HG02610 (cell line): ENCODE data around the gene SERPINE2.

ENCODE experiments used
- ATAC-seq: cut with Tn5 transposase; IDR thresholded peaks from one replicate; pipeline ENCODE4 v1.9.1; 2021; ENCODE audit warnings: mild to moderate bottlenecking, moderate library complexity; ENCODE audit not compliant: unreplicated experiment

The SERPINE2 gene

GRCh38 chr2:223979730-223980396 lies 59.2 kb downstream of the SERPINE2 start:
- no peak for ATAC-seq

GRCh38 chr2:223978451-223978850 lies 60.6 kb downstream of the SERPINE2 start:
- ATAC-seq: no peak

DNA sequence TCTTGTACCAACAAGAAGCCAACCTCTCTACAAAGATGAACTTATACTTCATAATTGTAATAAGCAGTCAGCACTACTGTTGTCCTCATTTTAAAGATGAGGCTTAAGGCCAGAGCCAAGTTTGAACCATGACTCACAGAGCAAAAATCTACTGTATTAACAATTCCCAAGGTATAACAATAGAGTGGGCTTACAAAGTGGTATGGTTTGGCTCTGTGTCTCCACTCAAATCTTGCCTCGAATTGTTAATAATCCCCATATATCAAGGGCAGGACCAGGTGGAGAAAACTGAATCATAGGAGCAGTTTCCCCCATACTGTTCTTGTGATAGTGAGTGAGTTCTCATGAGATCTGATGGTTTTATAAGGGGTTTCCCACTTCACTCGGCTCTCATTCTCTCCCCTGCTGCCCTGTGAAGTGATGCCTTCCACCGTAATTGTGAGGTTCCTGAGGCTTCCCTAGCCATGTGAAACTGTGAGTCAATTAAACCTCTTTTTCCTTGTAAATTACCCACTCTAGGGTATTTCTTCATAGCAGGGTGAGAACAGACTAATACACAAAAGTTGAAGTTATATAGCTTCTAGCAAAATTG lies 62.4 kb downstream of the SERPINE2 start:
- no peak for ATAC-seq

DNA sequence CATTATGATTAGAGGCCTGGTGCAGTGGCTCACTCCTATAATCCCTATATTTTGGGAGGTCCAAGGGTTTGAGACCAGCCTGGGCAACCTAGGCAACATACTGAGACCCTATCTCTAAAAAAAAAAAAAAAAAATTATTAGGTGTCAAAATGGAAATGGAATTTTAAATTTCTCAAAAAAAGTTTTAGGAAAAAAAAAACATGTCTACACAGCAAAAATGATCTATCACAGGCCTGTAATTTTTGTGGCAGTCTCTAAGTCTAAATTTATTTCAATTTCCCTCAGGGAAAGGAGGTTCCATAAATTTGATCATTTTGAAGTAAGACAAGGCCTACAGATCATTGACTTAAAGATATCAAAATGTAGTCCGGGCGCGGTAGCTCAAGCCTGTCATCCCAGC lies 65.5 kb downstream of the SERPINE2 start:
- ATAC-seq: no peak

GRCh38 chr2:223972656-223973102 lies 66.4 kb downstream of the SERPINE2 start:
- no peak for ATAC-seq

- ATAC-seq: no peak
These were observed 67.4 kb downstream of the SERPINE2 start for GRCh38 chr2:223971731-223972130.

- ATAC-seq: peak; percentile 53
These were observed 68.5 kb downstream of the SERPINE2 start for GRCh38 chr2:223970343-223971128.

- ATAC-seq: peak; percentile 19
These were observed 69.2 kb downstream of the SERPINE2 start for GRCh38 chr2:223969856-223970255.

DNA sequence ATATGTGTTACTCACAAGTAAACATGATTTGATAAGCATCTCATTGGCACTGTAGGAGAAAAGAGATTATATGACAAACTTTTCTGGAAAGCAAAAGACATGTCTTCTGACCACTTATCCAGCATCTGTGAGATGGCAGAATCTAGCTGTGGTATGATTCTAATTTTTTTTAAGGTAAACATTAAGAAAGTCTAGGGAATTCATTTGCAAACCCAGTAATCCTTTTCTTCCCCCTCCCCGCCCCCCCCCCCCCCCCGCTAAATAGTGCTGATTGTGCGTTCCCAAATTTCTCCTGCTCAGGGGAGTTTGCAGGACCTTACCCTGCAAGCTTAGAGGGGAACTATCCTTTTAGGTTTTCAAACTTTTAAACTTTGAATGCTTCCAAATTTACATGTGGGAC lies 69.8 kb downstream of the SERPINE2 start:
- no peak for ATAC-seq

GRCh38 chr2:223967981-223968380 lies 71.1 kb downstream of the SERPINE2 start:
- no peak for ATAC-seq

GRCh38 chr2:223959688-223960087 lies 79.4 kb downstream of the SERPINE2 start:
- ATAC-seq: no peak

DNA sequence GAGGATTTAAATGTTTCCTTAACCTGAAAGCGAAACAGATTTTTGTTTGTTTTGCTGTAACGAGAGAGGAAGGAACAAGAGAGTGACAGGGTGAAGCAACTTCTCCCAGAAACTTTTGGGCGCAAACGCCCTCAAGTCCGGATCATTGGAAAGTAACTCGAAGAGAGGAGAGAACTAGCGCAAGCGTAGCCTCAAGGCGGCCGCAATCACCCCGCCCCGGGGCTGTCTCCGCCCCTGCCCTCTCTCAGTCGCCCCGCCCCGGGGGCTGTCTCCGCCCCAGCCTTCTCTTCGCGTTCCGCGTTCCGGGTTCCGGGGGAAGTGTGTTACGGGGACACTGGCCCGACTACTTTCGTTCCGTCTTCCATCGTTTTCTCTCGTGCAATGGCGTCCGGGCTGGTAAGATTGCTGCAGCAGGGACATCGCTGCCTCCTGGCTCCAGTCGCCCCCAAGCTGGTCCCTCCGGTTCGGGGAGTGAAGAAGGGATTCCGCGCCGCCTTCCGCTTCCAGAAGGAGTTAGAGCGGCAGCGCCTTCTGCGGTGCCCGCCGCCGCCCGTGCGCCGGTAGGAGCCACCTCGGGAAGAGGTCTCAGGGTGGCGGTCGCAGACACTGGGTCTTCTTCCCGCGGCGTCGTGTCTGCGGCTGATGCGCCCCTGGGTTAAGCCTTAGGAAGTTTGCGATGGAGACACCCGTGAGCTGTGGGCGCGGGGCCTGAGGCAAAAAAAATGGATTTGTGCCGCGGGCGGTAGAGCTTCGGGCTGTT lies 81.8 kb downstream of the SERPINE2 start, which contains the start of gene MRPL44:
TSS of gene MRPL44 (plus strand) at position 372 of the 760 bp plus-strand sequence. CDS start at position 382, 10 bp downstream.
- peak; percentile 85 for ATAC-seq

- peak; percentile 58 for ATAC-seq
These were observed 82.8 kb downstream of the SERPINE2 start for GRCh38 chr2:223956300-223956699.

DNA sequence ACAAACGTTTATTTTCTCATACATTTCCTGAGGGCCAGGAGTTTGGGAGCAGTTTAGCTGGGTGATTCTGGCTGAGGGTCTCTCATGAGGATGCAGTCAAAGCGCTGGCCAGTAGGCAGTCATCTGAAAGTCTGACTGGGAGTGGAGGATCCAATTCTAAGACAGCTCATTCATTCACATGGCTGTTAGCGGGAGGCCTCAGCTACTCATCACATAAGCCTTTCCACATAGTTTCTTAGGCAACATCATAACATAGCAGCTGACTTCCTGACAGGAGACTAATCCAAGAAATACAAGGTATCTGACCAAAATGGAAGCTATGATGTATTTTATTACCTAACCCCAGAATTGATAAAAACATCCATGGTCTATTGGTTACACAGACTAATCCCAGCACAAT lies 84.7 kb downstream of the SERPINE2 start:
- no peak for ATAC-seq

DNA sequence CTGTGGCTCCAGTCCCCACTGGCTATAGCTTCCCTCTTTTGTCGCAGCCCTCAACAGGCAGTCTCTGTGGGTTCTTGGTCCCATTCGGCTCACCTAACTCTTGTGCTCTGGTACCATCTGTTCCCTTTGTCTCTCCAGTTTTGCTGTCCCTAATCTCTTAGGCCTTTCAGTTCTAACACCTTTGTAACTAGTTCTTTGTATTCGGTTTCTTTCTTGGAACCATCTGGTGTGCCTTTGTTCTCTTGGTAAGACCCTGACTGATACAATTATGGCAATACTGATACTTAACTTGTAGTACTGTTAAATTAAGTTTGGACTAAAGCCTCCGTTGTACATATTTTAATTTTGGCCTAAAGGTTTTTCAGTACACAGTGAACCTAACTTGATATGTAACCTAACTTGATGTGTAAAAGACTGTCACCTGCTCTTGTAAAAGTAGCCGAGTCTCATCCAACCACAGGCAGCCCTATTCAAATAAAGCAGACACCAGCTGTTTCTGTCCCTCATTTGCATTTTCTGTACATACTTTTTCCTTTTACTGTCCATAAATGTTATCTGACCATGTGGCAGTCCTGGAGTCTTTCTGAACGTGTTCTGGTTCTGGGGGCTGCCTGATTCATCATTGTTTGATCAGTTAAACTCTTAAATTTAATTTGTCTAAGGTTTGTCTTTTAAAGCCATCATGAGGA lies 86.7 kb downstream of the SERPINE2 start:
- peak; percentile 51 for ATAC-seq

DNA sequence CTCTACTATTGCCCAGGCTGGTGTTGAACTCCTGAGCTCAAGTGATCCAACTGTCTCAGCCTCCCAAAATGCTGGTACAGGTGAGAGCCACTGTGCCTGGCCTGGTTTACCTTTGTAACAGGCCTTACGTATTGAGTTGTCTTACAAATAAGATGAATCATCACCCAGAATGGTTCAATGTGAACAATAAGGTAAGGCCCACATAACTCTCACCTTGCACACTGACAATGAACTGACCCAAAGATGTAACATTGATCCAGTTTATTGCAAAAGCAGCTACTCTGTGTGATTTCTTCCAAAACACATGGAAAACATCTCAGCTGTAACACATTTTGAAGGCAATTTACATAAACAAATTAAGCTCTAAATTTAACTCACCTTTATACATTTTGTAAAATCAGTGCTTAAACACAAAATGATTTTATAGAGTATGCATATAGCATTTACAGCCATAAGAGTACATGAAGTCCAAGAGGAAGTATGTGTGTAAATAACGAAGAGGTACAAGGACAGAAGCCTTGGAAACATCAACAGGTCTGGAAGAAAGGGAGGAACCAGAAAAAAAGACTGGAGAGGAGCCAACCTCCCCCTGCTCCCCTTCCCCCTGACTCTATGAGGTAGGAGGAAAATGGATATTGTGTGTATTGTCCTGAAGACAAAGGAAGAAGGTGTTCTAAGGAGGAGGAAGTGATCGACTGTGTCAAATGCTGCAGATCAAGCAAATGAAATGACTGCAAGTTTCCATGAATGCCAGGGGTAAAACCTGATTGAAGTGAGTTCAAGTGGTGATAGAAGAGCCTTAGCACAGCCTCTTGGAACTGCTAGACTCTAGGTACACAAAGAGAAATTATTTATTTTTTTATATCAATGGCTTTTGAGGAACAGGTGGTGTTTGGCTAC lies 88.4 kb downstream of the SERPINE2 start:
- ATAC-seq: no peak

GRCh38 chr2:223949241-223949840 lies 89.7 kb downstream of the SERPINE2 start:
- ATAC-seq: no peak

- ATAC-seq: no peak
These were observed 91.3 kb downstream of the SERPINE2 start for GRCh38 chr2:223947711-223948205.

GRCh38 chr2:223945755-223946154 lies 93.3 kb downstream of the SERPINE2 start:
- no peak for ATAC-seq
